ENCODE data around the gene ANXA2R.
"Not testable (repeated sequence)": the region's sequence is repeated elsewhere in the genome, so short reads cannot be mapped to it uniquely, and the experiment has no call there.

The ANXA2R gene, protein sequence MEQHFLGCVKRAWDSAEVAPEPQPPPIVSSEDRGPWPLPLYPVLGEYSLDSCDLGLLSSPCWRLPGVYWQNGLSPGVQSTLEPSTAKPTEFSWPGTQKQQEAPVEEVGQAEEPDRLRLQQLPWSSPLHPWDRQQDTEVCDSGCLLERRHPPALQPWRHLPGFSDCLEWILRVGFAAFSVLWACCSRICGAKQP

DNA sequence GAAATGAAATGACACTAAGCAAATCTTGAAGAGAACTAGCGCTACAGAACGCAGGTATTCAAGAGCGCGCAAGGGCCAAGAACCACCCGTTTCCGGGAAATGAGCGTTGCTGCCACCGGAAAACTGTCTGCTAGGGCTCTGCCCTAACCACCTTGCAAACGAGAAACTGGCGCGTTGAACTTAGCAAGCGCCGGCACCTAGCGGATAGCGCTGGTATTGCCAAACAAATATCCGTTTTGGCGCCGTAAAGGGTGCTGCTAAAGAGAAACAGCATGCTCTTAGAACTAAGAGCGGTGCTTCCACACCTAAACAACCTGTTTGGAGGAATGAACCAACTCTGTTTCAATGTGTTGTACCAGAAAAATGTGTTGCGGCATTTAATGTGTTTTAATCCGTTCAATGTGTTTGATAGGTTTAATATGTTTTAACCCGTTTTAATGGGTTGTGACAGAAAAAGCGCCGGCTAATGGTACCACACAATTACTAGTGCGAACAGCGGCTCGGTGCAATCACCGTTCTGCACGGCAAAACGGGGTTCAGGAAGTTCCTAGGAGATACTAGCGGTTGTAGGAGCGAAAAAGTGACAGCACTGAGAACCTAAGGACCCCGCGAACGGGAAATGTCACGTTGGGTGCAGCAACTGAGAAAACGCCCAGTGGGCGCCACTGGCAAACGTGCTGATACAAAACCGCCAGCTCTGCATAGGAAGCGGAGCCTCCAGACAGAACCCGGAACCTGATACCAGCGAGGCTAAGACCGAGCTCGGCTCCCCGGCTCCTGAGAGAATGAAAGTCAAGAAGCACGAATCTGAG, at the start of gene ANXA2R:
Gene ANXA2R, minus strand, starts transcription at position 33 of the 812 bp plus-strand sequence. CDS start 273 bp downstream, outside the sequence.
- DNase-seq: peak; percentile 59 to 69

DNA sequence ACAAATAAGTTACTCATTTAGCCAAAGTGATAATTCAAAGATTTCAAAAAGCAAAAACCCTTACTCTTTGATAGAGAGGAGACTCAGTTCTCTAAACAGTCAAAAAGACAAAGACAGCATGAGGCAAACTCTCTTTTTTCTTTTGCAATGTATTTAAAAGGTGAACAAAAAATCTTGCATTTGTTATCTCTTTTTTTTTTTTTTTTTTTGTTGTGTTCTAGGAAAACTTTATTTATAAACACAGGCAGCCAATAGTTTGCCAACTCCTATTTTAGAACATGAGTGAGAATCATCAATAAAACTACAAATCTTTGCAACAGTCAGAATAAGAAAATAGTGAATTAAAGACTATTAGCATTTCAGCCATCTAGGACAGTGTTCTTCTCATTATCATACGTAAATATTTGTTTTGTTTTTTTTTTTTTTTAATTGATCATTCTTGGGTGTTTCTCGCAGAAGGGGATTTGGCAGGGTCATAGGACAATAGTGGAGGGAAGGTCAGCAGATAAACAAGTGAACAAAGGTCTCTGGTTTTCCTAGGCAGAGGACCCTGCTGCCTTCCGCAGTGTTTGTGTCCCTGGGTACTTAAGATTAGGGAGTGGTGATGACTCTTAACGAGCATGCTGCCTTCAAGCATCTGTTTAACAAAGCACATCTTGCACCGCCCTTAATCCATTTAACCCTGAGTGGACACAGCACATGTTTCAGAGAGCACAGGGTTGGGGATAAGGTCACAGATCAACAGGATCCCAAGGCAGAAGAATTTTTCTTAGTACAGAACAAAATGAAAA, 46.2 kb upstream of the ANXA2R start:
- DNase-seq: not testable (repeated sequence)

DNA sequence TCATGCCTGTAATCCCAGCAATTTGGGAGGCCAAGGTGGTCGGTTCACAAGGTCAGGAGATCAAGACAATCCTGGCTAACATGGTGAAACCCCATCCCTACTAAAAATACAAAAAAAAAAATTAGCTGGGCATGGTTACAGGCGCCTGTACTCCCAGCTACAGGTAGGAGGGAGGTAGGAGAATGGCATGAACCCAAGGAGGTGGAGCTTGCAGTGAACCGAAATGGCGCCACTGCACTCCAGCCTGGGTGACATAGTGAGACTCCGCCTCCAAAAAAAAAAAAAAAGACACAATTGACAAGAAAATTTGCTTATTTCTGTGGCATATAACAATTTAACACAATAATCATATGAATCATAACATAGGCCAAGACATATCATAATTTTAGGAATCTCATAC, 45.3 kb upstream of the ANXA2R start:
- no peak for DNase-seq

DNA sequence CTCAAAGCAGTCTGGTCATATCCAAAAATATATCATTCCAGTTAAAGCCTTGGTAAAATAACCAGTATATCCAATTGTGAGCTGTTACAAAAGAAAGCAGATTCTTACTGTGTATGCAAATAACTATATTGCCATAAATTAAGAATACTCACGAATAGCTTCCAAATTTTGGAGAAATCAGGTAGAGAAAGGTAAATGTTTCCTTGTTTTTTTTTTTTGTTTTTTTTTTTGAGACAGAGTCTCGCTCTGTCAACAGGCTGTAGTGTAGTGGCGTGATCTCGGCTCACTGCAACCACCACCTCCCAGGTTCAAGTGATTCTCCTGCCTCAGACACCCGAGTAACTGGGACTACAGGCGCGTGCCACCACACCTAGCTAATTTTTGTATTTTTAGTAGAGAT, 44.3 kb upstream of the ANXA2R start:
- DNase-seq: not testable (repeated sequence)

DNA sequence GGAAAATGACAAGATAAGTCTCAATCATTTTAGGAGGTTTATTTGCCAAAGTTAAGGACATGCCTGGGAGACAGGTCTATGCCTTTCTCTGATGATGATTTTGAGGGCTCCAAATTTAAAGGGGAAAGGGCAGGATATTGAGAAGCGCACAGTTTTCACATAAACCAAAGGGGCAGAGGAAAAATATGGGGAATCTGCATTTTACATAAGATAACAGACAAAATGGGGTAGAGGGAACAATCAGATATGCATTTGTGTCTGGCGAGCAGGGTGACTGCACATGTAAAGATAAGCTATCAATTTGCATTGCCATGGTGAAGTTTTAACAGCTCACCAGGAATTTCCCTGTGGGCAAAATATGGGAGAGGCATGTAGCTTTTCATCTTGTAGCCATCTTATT, 41.2 kb upstream of the ANXA2R start:
- DNase-seq: not testable (repeated sequence)

DNA sequence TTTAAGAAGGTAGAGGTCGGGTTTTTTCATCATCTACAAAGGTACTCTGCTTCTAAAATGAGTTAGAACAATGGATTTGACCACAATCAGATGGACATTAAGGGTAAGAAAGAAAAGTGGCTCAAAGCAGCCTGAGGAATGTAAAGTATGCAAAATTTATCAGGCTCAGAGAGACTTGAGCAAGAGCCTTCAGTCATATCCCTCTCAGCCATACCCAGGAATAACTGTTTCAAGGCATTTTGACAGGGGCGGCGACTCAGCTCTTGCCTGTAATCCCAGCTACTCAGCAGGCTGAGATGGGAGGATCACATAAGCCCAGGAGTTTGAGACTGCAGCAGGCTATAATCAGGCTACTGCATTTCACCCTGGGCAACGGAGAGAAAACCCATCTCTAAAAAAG, 38.8 kb upstream of the ANXA2R start:
- DNase-seq: no peak

DNA sequence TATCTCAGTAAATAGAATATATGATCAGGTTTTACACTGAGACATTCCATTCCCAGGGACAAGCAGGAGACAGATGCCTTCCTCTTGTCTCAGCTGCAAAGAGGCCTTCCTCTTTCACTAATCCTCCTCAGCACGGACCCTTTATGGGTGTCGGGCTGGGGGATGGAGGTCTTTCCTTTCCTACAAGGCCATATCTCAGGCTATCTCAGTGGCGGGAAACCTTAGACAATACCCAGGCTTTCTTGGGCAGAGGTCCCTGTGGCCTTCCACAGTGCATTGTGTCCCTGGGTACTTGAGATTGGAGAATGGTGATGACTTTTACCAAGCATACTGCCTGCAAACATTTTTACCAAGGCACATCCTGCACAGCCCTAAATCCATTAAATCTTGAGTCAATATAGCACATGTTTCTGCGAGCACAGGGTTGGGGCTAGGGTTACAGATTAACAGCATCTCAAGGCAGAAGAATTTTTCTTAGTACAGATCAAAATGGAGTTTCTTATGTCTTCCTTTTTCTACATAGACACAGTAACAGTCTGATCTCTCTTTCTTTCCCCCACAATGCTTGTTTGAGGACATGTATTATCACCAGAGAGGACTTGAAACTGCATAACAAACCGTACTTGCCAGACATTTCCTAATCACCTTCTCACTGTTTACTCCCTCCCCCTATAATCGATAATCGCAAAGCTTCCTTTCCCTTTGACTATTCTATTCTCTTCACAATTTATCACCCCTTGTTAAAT, 37.5 kb upstream of the ANXA2R start:
- not testable (repeated sequence) for DNase-seq

DNA sequence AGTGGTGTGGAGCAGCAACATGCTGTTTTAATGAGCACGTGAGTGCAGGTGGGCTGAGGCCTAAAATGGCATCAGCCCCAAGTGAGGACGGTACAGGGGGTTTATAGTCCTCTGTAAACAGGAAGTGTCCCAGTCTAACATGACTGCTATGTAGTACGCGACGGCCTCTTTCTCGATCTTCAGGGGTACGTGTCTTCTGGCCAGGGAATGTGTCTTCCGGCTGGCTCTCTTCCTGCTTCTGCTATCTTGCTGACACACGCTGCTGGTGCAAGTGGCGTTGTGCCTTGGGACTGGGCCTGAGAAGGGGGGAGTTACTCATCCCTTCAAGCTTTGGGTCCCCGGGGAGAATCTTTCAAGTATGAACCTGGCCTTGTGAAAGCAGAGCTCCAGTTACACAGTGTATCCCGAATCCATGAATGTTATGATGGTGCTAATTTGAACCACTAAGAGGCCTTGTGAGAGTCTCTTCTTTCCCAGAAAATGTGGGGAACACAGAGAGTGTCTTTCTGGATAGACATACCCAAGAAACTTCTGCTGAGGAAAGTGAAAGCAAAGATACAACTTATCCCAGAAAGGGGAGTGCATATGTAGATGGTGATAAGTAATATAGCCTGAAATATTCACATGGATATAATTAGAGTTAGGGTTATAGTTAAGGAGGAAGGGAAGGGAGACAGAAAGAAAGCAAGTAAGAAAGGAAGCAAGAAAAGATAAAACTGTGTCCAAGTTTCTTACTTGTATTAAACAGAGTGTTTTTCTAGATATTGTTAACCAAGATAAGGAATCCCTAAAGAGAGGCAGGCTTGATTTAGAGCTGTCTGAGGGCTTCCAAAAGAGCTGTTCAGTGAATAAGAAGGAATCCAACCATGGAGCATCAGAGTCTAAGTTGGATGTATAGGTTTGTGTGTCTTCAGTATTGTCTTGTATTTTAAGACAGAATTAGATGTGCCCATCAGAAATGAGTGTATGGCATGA, 35.5 kb upstream of the ANXA2R start:
- DNase-seq: no peak

DNA sequence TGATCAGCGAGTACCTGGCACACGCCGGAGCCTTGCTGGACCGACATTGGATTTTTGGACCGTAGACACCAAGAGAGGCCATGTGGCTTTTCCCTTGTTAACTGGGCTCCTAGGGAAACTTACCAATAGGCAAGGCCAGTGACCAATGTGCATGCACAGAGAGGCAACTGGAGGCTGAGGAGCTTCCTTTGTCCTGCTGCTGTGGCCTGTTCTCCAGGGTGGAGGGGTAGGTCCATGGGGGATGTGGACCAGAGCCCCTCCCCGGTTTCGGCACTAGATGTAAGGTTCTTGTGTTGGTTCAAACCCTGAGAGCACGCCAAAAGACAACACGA, 34.8 kb upstream of the ANXA2R start:
- DNase-seq: no peak

DNA sequence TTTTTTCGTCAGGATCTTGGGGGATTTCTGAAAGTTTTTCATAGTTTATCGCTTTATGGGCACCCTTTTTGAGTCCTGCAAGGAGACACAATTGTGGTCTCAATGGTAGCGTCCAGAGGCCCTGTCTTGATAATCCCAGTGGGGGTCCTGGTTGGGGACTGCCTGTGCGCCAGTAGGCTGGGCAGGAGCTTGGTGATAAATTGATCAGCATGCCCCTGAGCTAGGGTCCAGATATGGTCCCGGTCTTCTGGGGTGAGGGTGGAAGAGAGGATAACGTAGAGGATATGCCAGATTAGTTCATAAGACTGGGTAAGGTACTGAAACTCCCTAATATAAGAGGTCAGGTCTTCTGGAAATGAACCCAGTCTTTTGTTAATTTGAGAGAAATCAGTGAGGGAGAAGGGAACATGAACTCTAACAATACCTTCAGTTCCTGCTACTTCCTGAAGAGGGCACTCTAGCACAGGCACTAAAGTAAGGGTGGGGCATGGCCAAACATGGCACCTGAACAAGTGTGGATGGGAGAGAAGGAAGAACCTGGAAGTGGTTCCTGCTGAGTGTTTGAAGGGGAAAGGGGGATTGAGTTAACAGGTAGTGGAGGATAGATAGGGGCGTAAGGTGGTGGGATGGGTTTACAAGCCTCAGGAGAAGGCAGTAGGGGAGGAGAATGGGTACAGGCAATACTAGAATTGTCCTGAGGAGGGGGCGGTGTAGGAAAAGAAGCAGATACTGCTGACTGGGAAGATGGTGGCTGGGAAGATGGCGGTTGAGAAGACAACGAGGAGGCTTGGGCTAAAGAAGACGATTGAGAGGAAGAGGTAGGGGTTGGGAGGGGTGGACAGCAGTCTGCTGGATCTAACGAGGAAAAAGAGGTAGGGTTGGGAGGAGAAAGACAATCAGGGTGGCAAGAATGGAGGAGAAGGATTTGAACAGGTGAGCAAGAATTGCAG, 33.8 kb upstream of the ANXA2R start:
- DNase-seq: no peak

DNA sequence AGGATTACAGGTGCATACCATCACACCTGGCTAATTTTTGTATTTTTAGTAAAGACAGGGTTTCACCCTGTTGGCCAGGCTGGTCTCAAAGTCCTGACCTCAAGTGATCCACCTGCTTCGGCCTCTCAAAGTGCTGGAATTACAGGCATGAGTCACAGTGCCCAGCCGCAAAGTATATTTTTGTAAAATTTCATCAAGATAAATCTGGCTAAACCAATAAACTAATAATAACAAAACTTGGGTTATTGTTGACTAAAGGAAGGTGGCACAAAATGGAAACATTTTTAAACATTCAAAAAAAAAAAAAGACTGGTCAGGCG, 29.2 kb upstream of the ANXA2R start:
- not testable (repeated sequence) for DNase-seq

DNA sequence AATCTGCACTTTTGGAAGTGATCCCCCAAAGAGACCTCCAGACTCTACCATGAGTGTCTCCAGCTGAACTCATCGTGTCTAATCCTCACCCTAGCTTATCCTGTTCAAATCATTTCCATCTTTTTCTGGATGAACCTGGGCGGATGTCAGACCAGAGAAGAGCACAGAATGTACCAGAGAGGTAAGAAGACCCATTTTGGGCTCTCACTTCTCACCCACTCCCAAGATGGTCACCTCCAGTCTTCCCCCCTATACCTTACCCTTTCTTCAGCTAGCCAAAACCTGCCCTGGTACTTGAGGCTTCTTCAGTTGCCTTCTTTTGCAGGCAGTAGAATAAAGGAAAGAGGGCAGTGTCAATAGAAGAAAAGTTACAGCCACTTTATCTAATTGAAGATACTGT, 27.9 kb upstream of the ANXA2R start:
- no peak for DNase-seq

DNA sequence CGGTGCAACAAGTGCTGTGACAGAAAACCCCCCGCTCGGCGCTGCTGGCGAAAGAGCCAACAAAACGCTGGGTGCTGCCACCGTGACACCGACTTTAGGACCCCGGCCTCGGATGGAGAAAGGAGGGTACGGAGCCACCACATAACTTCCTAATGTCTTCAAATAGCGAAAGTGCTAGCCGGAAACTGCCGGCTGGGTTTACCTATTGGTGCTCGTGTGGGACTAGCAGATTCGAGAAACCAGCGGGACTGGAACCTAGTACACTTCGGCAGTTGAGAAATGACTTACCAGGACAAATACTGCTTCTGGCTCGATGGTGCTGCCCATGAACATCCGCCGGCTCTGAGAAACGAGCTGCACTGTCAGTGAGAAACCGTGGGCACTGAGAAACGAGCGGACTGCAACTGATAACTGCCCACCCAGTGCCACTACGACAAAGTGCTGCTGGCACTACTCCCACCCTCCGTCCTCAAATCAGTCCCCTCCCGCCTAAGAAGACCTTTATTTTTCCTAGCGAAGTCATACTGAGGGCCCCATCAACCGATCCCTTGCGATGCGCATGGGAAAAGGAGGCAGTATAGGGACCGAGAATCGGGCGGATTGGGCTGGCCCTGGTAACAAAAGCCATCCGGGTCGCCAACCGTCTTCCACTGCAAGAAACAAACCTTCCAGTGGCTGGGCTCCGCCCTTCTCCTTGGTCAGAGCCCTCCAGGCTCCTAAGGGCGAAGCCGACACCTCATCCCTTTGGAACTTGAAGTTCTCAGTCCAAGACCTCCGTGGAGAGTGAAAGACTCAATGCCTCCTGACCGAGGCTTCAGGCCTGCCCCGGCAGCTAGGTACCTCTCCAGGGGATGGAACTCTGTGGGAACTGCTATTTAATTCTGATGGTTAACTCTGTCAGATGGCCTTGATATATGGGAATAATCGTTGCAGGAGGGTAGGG, 27.0 kb upstream of the ANXA2R start:
- DNase-seq: peak; percentile 87 to 95

DNA sequence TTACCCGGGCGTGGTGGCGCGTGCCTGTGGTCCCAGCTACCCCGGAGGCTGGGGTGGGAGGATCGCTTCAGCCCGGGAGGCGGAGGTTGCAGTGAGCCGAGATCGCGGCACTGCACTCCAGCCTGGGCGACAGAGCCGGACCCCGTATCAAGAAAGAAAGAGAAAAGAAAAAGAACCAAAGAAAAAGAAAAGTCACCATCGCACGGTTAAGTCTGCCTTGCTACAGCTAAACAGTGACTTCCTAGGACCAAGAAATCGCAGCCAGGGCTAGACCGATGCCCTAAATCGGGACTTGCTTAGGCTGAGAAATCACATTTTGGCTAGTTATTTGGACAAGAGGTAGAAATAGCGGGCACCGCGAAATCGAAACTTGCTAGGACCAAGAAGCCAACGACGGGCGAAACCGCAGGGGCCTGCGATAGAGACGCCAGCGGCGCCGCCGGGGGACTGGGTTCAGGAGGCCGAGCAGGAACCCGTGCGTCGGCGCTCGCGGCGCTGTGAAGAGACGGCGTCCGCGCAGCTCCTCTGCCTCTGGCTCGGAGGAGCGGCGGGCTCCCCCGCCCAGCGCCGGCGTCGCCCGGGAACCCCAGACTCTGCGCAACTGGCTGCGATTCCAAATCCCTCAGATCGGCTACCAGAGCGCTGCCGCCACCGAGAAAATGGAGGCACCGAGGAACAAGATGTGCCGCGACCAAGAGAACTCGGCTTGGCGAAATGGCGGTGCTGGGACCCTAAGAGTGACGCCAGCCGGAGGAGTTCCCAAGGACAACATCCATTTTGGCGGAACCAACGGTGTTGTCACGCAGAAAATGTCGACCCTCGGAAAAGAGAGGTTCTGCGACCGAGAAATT, 26.1 kb upstream of the ANXA2R start:
- DNase-seq: peak; percentile 72 to 84

DNA sequence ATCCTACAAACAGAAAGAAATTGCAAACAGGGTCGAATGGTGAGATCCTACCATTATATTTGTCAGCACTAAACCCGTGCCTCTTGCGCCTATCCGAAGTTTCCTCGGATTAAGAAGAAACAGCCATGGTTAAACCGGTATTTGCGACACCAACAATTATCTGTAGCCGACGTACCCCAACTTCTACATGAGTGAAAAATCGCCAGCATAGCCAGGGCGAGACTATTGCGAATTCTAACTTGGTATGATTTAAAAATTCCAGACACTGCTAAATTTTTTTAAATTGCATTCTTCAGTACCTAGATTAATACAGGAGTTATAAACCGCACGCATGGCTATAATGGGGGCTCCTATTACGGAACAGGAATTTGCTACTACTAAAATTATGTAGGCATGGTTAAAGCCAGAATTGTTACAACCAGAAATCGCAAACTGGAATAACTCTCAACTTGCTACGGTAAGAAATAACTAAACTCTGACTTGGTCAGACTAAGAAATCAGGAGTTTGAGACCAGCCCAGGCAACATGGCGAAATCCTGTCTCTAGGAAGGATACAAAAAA, 25.3 kb upstream of the ANXA2R start:
- peak in 1 of 2 donors; percentile 54 for DNase-seq

DNA sequence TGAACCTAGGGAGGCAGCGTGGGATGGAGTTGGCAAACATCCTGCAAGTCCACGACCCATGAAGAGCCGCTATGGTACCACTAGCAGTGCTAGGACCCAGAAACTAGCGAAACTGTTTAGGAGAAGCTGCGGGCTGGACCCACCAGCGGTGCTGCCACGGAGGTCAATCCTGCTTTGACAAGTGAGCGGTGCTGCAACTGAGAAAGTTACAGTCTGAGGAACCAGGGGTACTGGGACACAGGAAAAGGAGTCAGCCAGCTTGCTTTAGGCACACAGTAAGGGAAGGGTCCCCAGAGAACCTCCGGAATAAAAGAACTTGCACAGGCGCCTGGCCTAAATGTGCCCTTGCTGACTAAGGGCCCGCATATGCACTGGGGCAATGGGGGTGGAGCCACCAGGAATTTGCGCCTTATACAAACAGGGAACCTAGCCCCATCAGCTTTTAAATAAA, 23.6 kb upstream of the ANXA2R start:
- DNase-seq: no peak

DNA sequence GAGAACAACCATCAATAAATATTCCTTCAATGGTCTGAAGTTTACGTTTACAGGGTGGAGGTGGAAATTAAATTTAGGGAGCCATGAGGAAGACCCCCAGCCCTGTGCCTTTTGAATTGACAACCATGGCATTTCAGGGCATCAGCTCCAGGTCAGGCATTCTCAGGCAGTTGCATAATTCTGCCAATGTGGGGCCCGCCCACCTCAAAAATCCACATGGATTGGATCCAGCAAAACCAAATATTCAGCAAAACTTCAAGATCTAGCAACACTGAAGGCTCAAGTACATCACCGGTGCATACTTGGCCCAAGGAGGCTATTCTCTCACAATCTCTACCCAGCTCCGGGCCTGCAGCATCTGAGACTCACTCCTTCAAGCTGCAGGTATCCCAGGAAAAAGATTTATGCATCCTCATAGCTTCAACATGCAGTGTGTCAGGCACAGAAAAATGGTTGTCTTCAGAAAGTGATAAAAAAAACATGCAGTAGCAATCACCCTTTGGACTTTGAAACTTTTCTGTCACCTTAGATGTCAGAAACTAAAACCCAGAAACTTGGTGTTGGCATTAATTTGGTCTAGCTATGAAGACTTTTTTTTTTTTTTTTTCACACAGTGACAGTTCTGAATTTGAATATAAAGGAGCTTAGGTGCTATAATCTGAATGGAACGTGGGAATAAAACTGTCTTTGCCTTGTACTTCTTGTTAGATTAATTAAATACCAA, 21.4 kb upstream of the ANXA2R start:
- no peak for DNase-seq

Data from hippocampal formation (tissue), 2 donors.